Stomach smooth muscle (tissue), 2 donors: ENCODE data around the gene ORAI3.

Source experiments
- H3K27ac ChIP-seq: one replicate; pipeline ENCODE4 v1.7.0; 2013; ENCODE audit warnings: mild to moderate bottlenecking, low read length, inconsistent platforms
- H3K27me3 ChIP-seq, 2 donors: one replicate each; pipeline ENCODE4 v1.7.0; 2013; ENCODE audit warnings: low read length in 2 of 2; ENCODE audit not compliant: insufficient read depth in 2 of 2, control insufficient read depth in 1 of 2
- H3K36me3 ChIP-seq, 2 donors: one replicate each; pipeline ENCODE4 v1.7.0; 2013; ENCODE audit warnings: low read length in 2 of 2; ENCODE audit not compliant: control insufficient read depth in 2 of 2, insufficient read depth in 2 of 2
- H3K4me1 ChIP-seq: one replicate; pipeline ENCODE4 v1.7.0; 2013; ENCODE audit warnings: low read length; ENCODE audit not compliant: control insufficient read depth, insufficient read depth
- H3K4me3 ChIP-seq, 2 donors: one replicate each; pipeline ENCODE4 v1.7.0; 2013; ENCODE audit warnings: low read length in 2 of 2
- H3K9ac ChIP-seq, 2 donors: one replicate each; pipeline ENCODE4 v1.7.0; 2013; ENCODE audit warnings: low read length in 2 of 2, mild to moderate bottlenecking in 1 of 2
- H3K9me3 ChIP-seq, 2 donors: one replicate each; pipeline ENCODE4 v1.7.0; 2013; ENCODE audit warnings: low read length in 2 of 2; ENCODE audit not compliant: control insufficient read depth in 2 of 2
- donor health status: healthy.
- donor health status: Pancreatic carcinoma.

The ORAI3 gene

GRCh38 chr16:30983898-30984610 is 35.2 kb downstream of the ORAI3 start:
- Histone ChIP-seq H3K36me3 (peaks cover 17 to 29% of the 10 kb centered on the region in 2 donors), H3K9me3 (no peaks in the 10 kb centered on the region), H3K27ac (no peak overlapping the region), H3K4me3 (no peak overlapping the region), H3K9ac (no peak overlapping the region), H3K4me1 (peaks cover 13% of the 10 kb centered on the region), H3K27me3 (no peaks in the 10 kb centered on the region)

- peaks cover 17 to 26% of the 10 kb centered on the region in 2 donors for H3K36me3 ChIP-seq
- peak within 1 kb of the TSS; percentile 43 to 71 for H3K9ac ChIP-seq
- H3K27ac ChIP-seq: no peak within 1 kb of the TSS
Measured at GRCh38 chr16:30984669-30985400, 36.0 kb downstream of the ORAI3 start, which contains the start of gene HSD3B7. Gene HSD3B7, plus strand, starts transcription at chr16:30985207. Its CDS starts 452 bp downstream, at chr16:30985659.

GRCh38 chr16:30985401-30986128 is 36.7 kb downstream of the ORAI3 start:
- Histone ChIP-seq H3K27ac (no peak overlapping the region), H3K4me1 (peaks cover 13% of the 10 kb centered on the region), H3K9ac (peak overlapping the region; percentile 43 to 71), H3K36me3 (peaks cover 12 to 21% of the 10 kb centered on the region in 2 donors), H3K27me3 (peaks cover 0 to 2% of the 10 kb centered on the region in 2 donors), H3K9me3 (no peaks in the 10 kb centered on the region), H3K4me3 (peak overlapping the region; percentile 61 to 76)

More at GRCh38 chr16:30984669-30985400, 36.0 kb downstream of the ORAI3 start, which contains the start of gene HSD3B7:
- peak within 1 kb of the TSS; percentile 61 to 76 for H3K4me3 ChIP-seq
- H3K4me1 ChIP-seq: peaks cover 13% of the 10 kb centered on the region
- H3K9me3 ChIP-seq: no peaks in the 10 kb centered on the region
- H3K27me3 ChIP-seq: no peaks in the 10 kb centered on the region

GRCh38 chr16:30986129-30986991 is 37.5 kb downstream of the ORAI3 start:
- Histone ChIP-seq H3K36me3 (peaks cover 7 to 18% of the 10 kb centered on the region in 2 donors), H3K27ac (no peak overlapping the region), H3K4me3 (peak overlapping the region in 1 of 2 donors; percentile 76), H3K27me3 (peaks cover 0 to 2% of the 10 kb centered on the region in 2 donors), H3K9ac (no peak overlapping the region), H3K4me1 (peaks cover 13% of the 10 kb centered on the region), H3K9me3 (no peaks in the 10 kb centered on the region)

- Histone ChIP-seq H3K27me3 (peaks cover 0 to 2% of the 10 kb centered on the region in 2 donors), H3K4me3 (no peak overlapping the region), H3K4me1 (peaks cover 13% of the 10 kb centered on the region), H3K36me3 (peaks cover 7 to 9% of the 10 kb centered on the region in 2 donors), H3K9ac (no peak overlapping the region), H3K27ac (no peak overlapping the region), H3K9me3 (no peaks in the 10 kb centered on the region)
Measured at GRCh38 chr16:30987581-30988190, 38.8 kb downstream of the ORAI3 start.

- Histone ChIP-seq H3K27ac (no peak overlapping the region), H3K9ac (no peak overlapping the region), H3K27me3 (peaks cover 0 to 2% of the 10 kb centered on the region in 2 donors), H3K36me3 (no peaks in the 10 kb centered on the region), H3K4me1 (peaks cover 13% of the 10 kb centered on the region), H3K9me3 (no peaks in the 10 kb centered on the region), H3K4me3 (no peak overlapping the region)
Measured at GRCh38 chr16:30989469-30990047, 40.7 kb downstream of the ORAI3 start.

- Histone ChIP-seq H3K36me3 (no peaks in the 10 kb centered on the region), H3K27ac (no peak overlapping the region), H3K9ac (no peak overlapping the region), H3K27me3 (peaks cover 0 to 2% of the 10 kb centered on the region in 2 donors), H3K4me3 (no peak overlapping the region), H3K9me3 (no peaks in the 10 kb centered on the region), H3K4me1 (peaks cover 11% of the 10 kb centered on the region)
Measured at GRCh38 chr16:30990105-30990504, 41.2 kb downstream of the ORAI3 start.

GRCh38 chr16:30991052-30991451 is 42.2 kb downstream of the ORAI3 start:
- Histone ChIP-seq H3K4me3 (no peak overlapping the region), H3K27me3 (peaks cover 0 to 2% of the 10 kb centered on the region in 2 donors), H3K4me1 (peaks cover 1% of the 10 kb centered on the region), H3K27ac (no peak overlapping the region), H3K36me3 (no peaks in the 10 kb centered on the region), H3K9me3 (no peaks in the 10 kb centered on the region), H3K9ac (no peak overlapping the region)

- Histone ChIP-seq H3K4me1 (peaks cover 11% of the 10 kb centered on the region), H3K36me3 (no peaks in the 10 kb centered on the region), H3K27ac (no peak overlapping the region), H3K4me3 (no peak overlapping the region), H3K27me3 (peaks cover 0 to 2% of the 10 kb centered on the region in 2 donors), H3K9ac (no peak overlapping the region), H3K9me3 (no peaks in the 10 kb centered on the region)
Measured at GRCh38 chr16:30992276-30992780, 43.5 kb downstream of the ORAI3 start.
